H1 (cell line): ENCODE measurements around the gene BCL2. TPM values are rescaled to one million over a fixed set of nuclear protein-coding genes. Genes with fewer than 3 reads are reported as not detected.

ENCODE experiments used
- CTCF ChIA-PET: fragments of 300-600 bp; sonication (Branson Sonifier 250); formaldehyde crosslinking; loops from one replicate; lab custom pipeline; 2021; ENCODE audit not compliant: partially characterized antibody; lab: Charles Lee
- POLR2A ChIA-PET: fragments of 300-600 bp; sonication (Branson Sonifier 250); formaldehyde crosslinking; loops from one replicate; lab custom pipeline; 2021; ENCODE audit warnings: inconsistent platforms; ENCODE audit not compliant: partially characterized antibody; lab: Charles Lee
- DNase-seq, 2 experiments: peaks; one replicate each; pipeline versions ENCODE4 v3.0.0 to v3.0.0-alpha.2; 2010 to 2022; ENCODE audit warnings: low spot score in 2 of 2, low read depth in 1 of 2, mixed read lengths in 1 of 2
- FAIRE-seq: peaks from 2 replicates; lab custom pipeline; 2011; peaks lifted over from hg19 to GRCh38; lab: Jason Lieb, UNC
- H2AFZ ChIP-seq: 2 replicates; pipeline ENCODE4 v1.8.1; 2012; ENCODE audit warnings: low read length, inconsistent platforms
- H2AK5ac ChIP-seq: 2 replicates; pipeline ENCODE4 v1.6.1; 2013; ENCODE audit warnings: low read depth, low read length
- H2BK120ac ChIP-seq: replicated peaks from 2 replicates; pipeline ENCODE3; 2013; ENCODE audit warnings: low read depth, low read length, inconsistent platforms
- H2BK12ac ChIP-seq: 2 replicates; pipeline ENCODE4 v1.6.1; 2013; ENCODE audit warnings: low read depth, low read length
- H2BK15ac ChIP-seq: 2 replicates; pipeline ENCODE4 v1.6.1; 2013; ENCODE audit warnings: low read length
- H2BK20ac ChIP-seq: 2 replicates; pipeline ENCODE4 v1.6.1; 2013; ENCODE audit warnings: low read length
- H2BK5ac ChIP-seq: 2 replicates; pipeline ENCODE4 v1.6.1; 2013; ENCODE audit warnings: low read depth, low read length
- H3K14ac ChIP-seq: 2 replicates; pipeline ENCODE4 v1.6.1; 2013; ENCODE audit warnings: inconsistent platforms; ENCODE audit not compliant: insufficient read length
- H3K18ac ChIP-seq: 2 replicates; pipeline ENCODE4 v1.6.1; 2013; ENCODE audit warnings: low read length; ENCODE audit errors: extremely low read depth
- H3K23ac ChIP-seq: 2 replicates; pipeline ENCODE4 v1.6.1; 2013; ENCODE audit warnings: inconsistent platforms; ENCODE audit not compliant: insufficient read length
- H3K23me2 ChIP-seq: 2 replicates; pipeline ENCODE4 v1.6.1; 2013; ENCODE audit warnings: low read depth, low read length
- H3K27ac ChIP-seq: 2 replicates; pipeline ENCODE4 v1.6.1; 2011; ENCODE audit warnings: low read depth, low read length, inconsistent platforms
- H3K27me3 ChIP-seq, 4 experiments: replicated peaks in 1 of 4; 1 replicate in 1 of 4; 2 replicates in 3 of 4; pipeline versions ENCODE4 v1.6.1 to v1.8.1; 2011 to 2013; ENCODE audit warnings: low read length in 3 of 4, mild to moderate bottlenecking in 3 of 4, inconsistent platforms in 2 of 4, mixed read lengths in 2 of 4, moderate library complexity in 1 of 4; ENCODE audit not compliant: control insufficient read depth in 3 of 4, insufficient read depth in 3 of 4; ENCODE audit errors: extremely low read depth in 1 of 4
- H3K36me3 ChIP-seq, 4 experiments: 2 replicates each; pipeline versions ENCODE4 v1.6.1 to v1.8.1; 2011 to 2013; ENCODE audit warnings: mild to moderate bottlenecking in 4 of 4, low read length in 3 of 4, moderate library complexity in 2 of 4, control low read depth in 1 of 4, inconsistent platforms in 1 of 4; ENCODE audit not compliant: insufficient read depth in 4 of 4, control insufficient read depth in 2 of 4
- H3K4ac ChIP-seq: replicated peaks from 2 replicates; pipeline ENCODE3; 2013; ENCODE audit warnings: low read length, low read depth, mixed read lengths, inconsistent platforms; ENCODE audit not compliant: insufficient read length
- H3K4me1 ChIP-seq, 4 experiments: replicated peaks in 1 of 4; 1 replicate in 1 of 4; 2 replicates in 3 of 4; pipeline versions ENCODE4 v1.6.1 to v1.8.1; 2011 to 2013; ENCODE audit warnings: low read length in 3 of 4, inconsistent platforms in 2 of 4, mixed read lengths in 1 of 4; ENCODE audit not compliant: insufficient read depth in 4 of 4, control insufficient read depth in 3 of 4
- H3K4me2 ChIP-seq, 2 experiments: 2 replicates each; pipeline versions ENCODE4 v1.6.1 to v1.8.1; 2011 to 2013; ENCODE audit warnings: low read depth in 2 of 2, low read length in 2 of 2, control low read depth in 1 of 2, inconsistent platforms in 1 of 2, mild to moderate bottlenecking in 1 of 2; ENCODE audit not compliant: insufficient read depth in 1 of 2
- H3K4me3 ChIP-seq, 4 experiments: fragments of 200-600, 300-600 bp in 1 of 4; sonication (generic), shearing (Covaris generic), sonication (Bioruptor Twin) in 1 of 4; 2 replicates each; pipeline versions ENCODE4 v1.5.1 to v1.8.1; 2011 to 2016; ENCODE audit warnings: low read length in 4 of 4, low read depth in 3 of 4, control low read depth in 2 of 4, inconsistent platforms in 2 of 4, mild to moderate bottlenecking in 2 of 4, mixed read lengths in 1 of 4, moderate library complexity in 1 of 4; ENCODE audit not compliant: insufficient read depth in 2 of 4; ENCODE audit errors: extremely low read depth in 1 of 4
- H3K56ac ChIP-seq: replicated peaks from 2 replicates; pipeline ENCODE3; 2013; ENCODE audit warnings: low read depth, mild to moderate bottlenecking, mixed read lengths, low read length, inconsistent platforms; ENCODE audit not compliant: insufficient read length
- H3K79me1 ChIP-seq: 2 replicates; pipeline ENCODE4 v1.6.1; 2013; ENCODE audit warnings: low read depth, low read length, control low read depth
- H3K79me2 ChIP-seq, 2 experiments: 2 replicates each; pipeline versions ENCODE4 v1.6.1 to v1.8.1; 2012 to 2013; ENCODE audit warnings: low read length in 2 of 2, mild to moderate bottlenecking in 2 of 2, inconsistent platforms in 1 of 2; ENCODE audit not compliant: insufficient read depth in 2 of 2, control insufficient read depth in 1 of 2
- H3K9ac ChIP-seq, 4 experiments: replicated peaks in 1 of 4; 1 replicate in 1 of 4; 2 replicates in 3 of 4; pipeline versions ENCODE4 v1.6.1 to v1.8.1; 2011 to 2013; ENCODE audit warnings: low read depth in 3 of 4, low read length in 3 of 4, control low read depth in 2 of 4, mild to moderate bottlenecking in 2 of 4, moderate library complexity in 2 of 4, inconsistent platforms in 1 of 4; ENCODE audit errors: extremely low read depth in 1 of 4
- H3K9me3 ChIP-seq, 2 experiments: 2 replicates each; pipeline versions ENCODE4 v1.6.1 to v1.8.1; 2012 to 2013; ENCODE audit warnings: mild to moderate bottlenecking in 2 of 2, moderate library complexity in 2 of 2, control low read depth in 1 of 2, inconsistent platforms in 1 of 2, low read depth in 1 of 2, low read length in 1 of 2, mixed read lengths in 1 of 2; ENCODE audit not compliant: insufficient read depth in 2 of 2
- H4K20me1 ChIP-seq, 2 experiments: replicated peaks in 1 of 2; 2 replicates each; pipeline versions ENCODE3 to v1.8.1; 2011 to 2013; ENCODE audit warnings: inconsistent platforms in 2 of 2, low read length in 2 of 2, mild to moderate bottlenecking in 1 of 2; ENCODE audit not compliant: insufficient read depth in 2 of 2, control insufficient read depth in 1 of 2
- H4K5ac ChIP-seq: 2 replicates; pipeline ENCODE4 v1.6.1; 2013; ENCODE audit warnings: low read length, low read depth, mixed read lengths, inconsistent platforms; ENCODE audit not compliant: insufficient read length
- H4K8ac ChIP-seq: 2 replicates; pipeline ENCODE4 v1.8.0; 2013; ENCODE audit warnings: mild to moderate bottlenecking, moderate library complexity, low read length, inconsistent platforms; ENCODE audit not compliant: insufficient read depth; ENCODE audit errors: extremely low read depth
- H4K91ac ChIP-seq: replicated peaks from 2 replicates; pipeline ENCODE3; 2013; ENCODE audit warnings: low read length, mixed read lengths, inconsistent platforms; ENCODE audit not compliant: insufficient read length
- BACH1 ChIP-seq: IDR thresholded peaks from 2 replicates; pipeline ENCODE4 v1.6.1; 2012; ENCODE audit warnings: low read length, improper control_type of control experiment
- CBX5 ChIP-seq: fragments of 300-800, 300-1000 bp; sonication (generic); IDR thresholded peaks from 2 replicates; pipeline ENCODE4 v1.7.1; 2016; ENCODE audit warnings: antibody characterized with exemption, low read length, low read depth
- CBX8 ChIP-seq: fragments of 300-800, 300-1000 bp; sonication (generic); IDR thresholded peaks from 2 replicates; pipeline ENCODE4 v1.7.1; 2016; ENCODE audit warnings: low read depth, low read length, borderline replicate concordance
- CHD1 ChIP-seq: IDR thresholded peaks from 2 replicates; pipeline ENCODE4 v1.6.1; 2012; ENCODE audit warnings: low read depth, low read length, improper control_type of control experiment
- KDM1A ChIP-seq: fragments of 200-600, 300-600 bp; sonication (generic); IDR thresholded peaks from 2 replicates; pipeline ENCODE4 v1.7.1; 2016; ENCODE audit warnings: mild to moderate bottlenecking, low read length, borderline replicate concordance
- NANOG ChIP-seq: IDR thresholded peaks from 2 replicates; pipeline ENCODE4 v1.6.1; 2011; ENCODE audit warnings: low read length, low read depth, mild to moderate bottlenecking, inconsistent platforms; ENCODE audit not compliant: insufficient read depth, poor library complexity, severe bottlenecking
- NRF1 ChIP-seq: IDR thresholded peaks from 2 replicates; pipeline ENCODE4 v1.6.1; 2011; ENCODE audit warnings: mild to moderate bottlenecking, low read depth, low read length, improper control_type of control experiment
- POLR2A ChIP-seq, 2 experiments: IDR thresholded peaks; 1 replicate in 1 of 2; 2 replicates in 1 of 2; pipeline ENCODE4 v1.6.1; 2011; ENCODE audit warnings: low read depth in 2 of 2, low read length in 2 of 2, mild to moderate bottlenecking in 2 of 2; ENCODE audit errors: control extremely low read depth in 1 of 2
- POU5F1 ChIP-seq: IDR thresholded peaks from 2 replicates; pipeline ENCODE4 v1.6.1; 2011; ENCODE audit warnings: low read depth, mild to moderate bottlenecking, low read length, moderate library complexity
- RXRA ChIP-seq: IDR thresholded peaks from 2 replicates; pipeline ENCODE4 v1.6.1; 2011; ENCODE audit warnings: low read depth, mild to moderate bottlenecking, low read length, moderate library complexity; ENCODE audit not compliant: insufficient read depth
- SP1 ChIP-seq: IDR thresholded peaks from 2 replicates; pipeline ENCODE4 v1.6.1; 2011; ENCODE audit warnings: low read depth, low read length
- TEAD4 ChIP-seq: IDR thresholded peaks from 2 replicates; pipeline ENCODE4 v1.6.1; 2012; ENCODE audit warnings: low read depth, low read length, inconsistent platforms, mixed read lengths
- YY1 ChIP-seq: IDR thresholded peaks from 2 replicates; pipeline ENCODE4 v1.6.1; 2011; ENCODE audit warnings: low read depth, mild to moderate bottlenecking, low read length
- WGBS, 2 experiments: shearing (Covaris generic) in 1 of 2; methylation state at CpG; one replicate each; pipeline versions ENCODE4 v1.1.6 to v1.1.7; 2013 to 2015; ENCODE audit warnings: low lambda C conversion rate in 2 of 2, mixed read lengths in 2 of 2, inconsistent platforms in 1 of 2, low coverage in 1 of 2, missing lambda C conversion rate in 1 of 2; ENCODE audit not compliant: insufficient replicate concordance in 2 of 2, insufficient coverage in 1 of 2, insufficient read length in 1 of 2; ENCODE audit errors: extremely low coverage in 1 of 2, missing lambda C conversion rate in 1 of 2; 5-methylcytosine and 5-hydroxymethylcytosine counted together
- polyA plus RNA-seq, 7 experiments: library from polyadenylated mRNA; depleted of rRNA in 3 of 7; stranded (reverse) in 5 of 7; unstranded in 2 of 7; fragments of >200 nt in 5 of 7; fragments of 200-250 nt in 2 of 7; gene quantifications; 1 replicate in 5 of 7; 2 replicates in 1 of 7; 4 replicates in 1 of 7; pipeline versions ENCODE4 v1.2.1 to v1.2.3, GENCODE V29; 2011 to 2013; ENCODE audit warnings: missing spikeins in 2 of 7, mixed read lengths in 2 of 7
- total RNA-seq: library from RNA; stranded (reverse); fragmentation: NEBNext Ultra II Directional; extraction: Animal tissue kit (Norgen Biotek cat#: 25700); gene quantifications from 2 replicates; pipeline ENCODE4 v1.2.1, GENCODE V29; 2021
- TF ChIP-seq, protein P1 (sequence below): IDR thresholded peaks from 2 replicates; pipeline ENCODE4 v1.6.1; 2012; ENCODE audit warnings: inconsistent platforms
- TF ChIP-seq, protein P2 (sequence below): IDR thresholded peaks from 2 replicates; pipeline ENCODE4 v1.6.1; 2012; ENCODE audit warnings: inconsistent platforms

BCL2 gene
- total and polyA plus RNA-seq, 2 of the 8 experiments (the other 6 are each of a cell fraction or from before 2014, with no cell fraction given): 0.59 to 4.5 TPM

DNA sequence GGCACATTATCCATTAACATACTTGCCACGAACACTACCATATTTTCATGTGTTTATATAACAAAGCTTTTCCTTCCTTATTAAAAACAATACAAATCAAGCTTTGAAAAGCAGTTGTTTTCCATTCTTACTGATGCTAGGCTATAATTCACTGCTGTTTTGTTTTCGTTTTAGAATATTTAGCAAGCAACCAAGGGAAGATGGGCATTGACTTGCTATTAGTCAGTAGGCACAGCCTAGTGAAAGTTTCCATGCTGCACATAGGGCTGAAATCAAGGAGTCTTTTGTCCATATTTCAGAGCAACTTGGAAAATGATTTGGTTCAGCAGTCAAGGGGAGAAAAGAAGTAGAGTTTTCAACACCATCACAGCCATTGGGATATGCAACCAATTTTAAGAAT, 31.3 kb downstream of the BCL2 start:
- Histone ChIP-seq H2BK12ac (no peak overlapping the region), H4K20me1 (no peaks in the 10 kb centered on the region), H2AK5ac (no peak overlapping the region), H3K23me2 (no peaks in the 10 kb centered on the region), H3K27me3 (no peaks in the 10 kb centered on the region), H3K14ac (no peak overlapping the region), H2BK15ac (no peak overlapping the region), H4K5ac (no peak overlapping the region), H3K9ac (no peak overlapping the region), H4K91ac (no peak overlapping the region), H3K23ac (no peak overlapping the region), H3K79me1 (no peaks in the 10 kb centered on the region), H3K36me3 (no peaks in the 10 kb centered on the region), H3K9me3 (no peaks in the 10 kb centered on the region), H3K4me2 (no peak overlapping the region), H3K18ac (no peak overlapping the region), H2BK20ac (no peak overlapping the region), H4K8ac (no peak overlapping the region), H2BK5ac (no peak overlapping the region), H2AFZ (no peak overlapping the region), H3K56ac (no peak overlapping the region), H3K79me2 (no peaks in the 10 kb centered on the region), H2BK120ac (no peak overlapping the region), H3K4me3 (no peak overlapping the region), H3K4ac (no peak overlapping the region), H3K27ac (no peak overlapping the region), H3K4me1 (peaks cover 0 to 3% (median 2%) of the 10 kb centered on the region in 4 experiments; a peak in 4 of 7 replicates)
- ChIA-PET CTCF (interaction anchor here (1.0 to 1.4 kb wide), 2 partner anchors 10 to 18 kb away, joined by 3 read pairs; no protein-coding TSS in a partner anchor), POLR2A (no interaction called here)
- no peak for DNase-seq
- no peak for FAIRE-seq
- TF ChIP-seq POLR2A (IDR thresholded peaks at IDR 0.05; ENCODE audit: control extremely low read depth in 1 of 2, low read depth in 2 of 2, low read length in 2 of 2) (no peak), CHD1 (no peak), POU5F1 (no peak), CBX8 (no peak), KDM1A (no peak), CBX5 (no peak), TEAD4 (no peak), NRF1 (no peak), RXRA (no peak), SP1 (no peak), YY1 (no peak), NANOG (no peak), BACH1 (no peak)
- TF ChIP-seq, protein P1, sequence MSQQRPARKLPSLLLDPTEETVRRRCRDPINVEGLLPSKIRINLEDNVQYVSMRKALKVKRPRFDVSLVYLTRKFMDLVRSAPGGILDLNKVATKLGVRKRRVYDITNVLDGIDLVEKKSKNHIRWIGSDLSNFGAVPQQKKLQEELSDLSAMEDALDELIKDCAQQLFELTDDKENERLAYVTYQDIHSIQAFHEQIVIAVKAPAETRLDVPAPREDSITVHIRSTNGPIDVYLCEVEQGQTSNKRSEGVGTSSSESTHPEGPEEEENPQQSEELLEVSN: no peak
- TF ChIP-seq, protein P2, sequence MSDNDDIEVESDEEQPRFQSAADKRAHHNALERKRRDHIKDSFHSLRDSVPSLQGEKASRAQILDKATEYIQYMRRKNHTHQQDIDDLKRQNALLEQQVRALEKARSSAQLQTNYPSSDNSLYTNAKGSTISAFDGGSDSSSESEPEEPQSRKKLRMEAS: no peak
- 85% methylated on average over 2 of the region's 2 CpGs; no CpG with 5 or more reads in 1 of the 2 experiments for WGBS, 2 experiments
